Fibroblast of lung (primary cell): ENCODE measurements around the gene TESK2.

Experiments
- EZH2 ChIP-seq: IDR thresholded peaks from 2 replicates; pipeline ENCODE4 v1.5.1; 2012; ENCODE audit warnings: low read length, control low read depth, mild to moderate bottlenecking; ENCODE audit errors: missing control alignments
- TF ChIP-seq, protein P1 (sequence below), 2 donors: IDR thresholded peaks in 1 of 2; conservative IDR thresholded peaks in 1 of 2; 1 replicate in 1 of 2; 2 replicates in 1 of 2; pipeline ENCODE4 v1.5.1; 2011 to 2012; ENCODE audit warnings: low read length in 2 of 2, control low read depth in 1 of 2, inconsistent platforms in 1 of 2, low read depth in 1 of 2, mild to moderate bottlenecking in 1 of 2

DNA sequence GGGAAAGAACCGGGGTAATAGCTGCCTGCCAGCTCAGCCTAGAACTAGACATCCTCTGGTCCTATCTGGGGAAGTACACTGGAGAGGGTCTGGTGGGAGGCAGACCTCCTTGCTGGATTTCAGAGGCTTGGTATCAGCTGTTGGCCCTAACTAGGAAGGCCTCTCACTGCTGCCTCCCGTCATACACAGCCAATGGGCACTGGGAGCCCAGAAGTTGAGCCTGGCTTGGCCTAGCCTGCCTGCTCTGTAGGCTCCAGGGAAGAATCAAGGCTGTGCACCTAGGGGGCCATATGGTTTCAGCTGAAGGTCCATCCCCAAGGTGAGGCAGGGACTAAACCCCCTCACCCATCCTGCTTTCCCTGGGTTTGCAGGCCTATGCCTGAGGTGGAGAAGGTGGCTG lies 146.5 kb downstream of the TESK2 start:
- TF ChIP-seq EZH2: no peak
- TF ChIP-seq, protein P1, sequence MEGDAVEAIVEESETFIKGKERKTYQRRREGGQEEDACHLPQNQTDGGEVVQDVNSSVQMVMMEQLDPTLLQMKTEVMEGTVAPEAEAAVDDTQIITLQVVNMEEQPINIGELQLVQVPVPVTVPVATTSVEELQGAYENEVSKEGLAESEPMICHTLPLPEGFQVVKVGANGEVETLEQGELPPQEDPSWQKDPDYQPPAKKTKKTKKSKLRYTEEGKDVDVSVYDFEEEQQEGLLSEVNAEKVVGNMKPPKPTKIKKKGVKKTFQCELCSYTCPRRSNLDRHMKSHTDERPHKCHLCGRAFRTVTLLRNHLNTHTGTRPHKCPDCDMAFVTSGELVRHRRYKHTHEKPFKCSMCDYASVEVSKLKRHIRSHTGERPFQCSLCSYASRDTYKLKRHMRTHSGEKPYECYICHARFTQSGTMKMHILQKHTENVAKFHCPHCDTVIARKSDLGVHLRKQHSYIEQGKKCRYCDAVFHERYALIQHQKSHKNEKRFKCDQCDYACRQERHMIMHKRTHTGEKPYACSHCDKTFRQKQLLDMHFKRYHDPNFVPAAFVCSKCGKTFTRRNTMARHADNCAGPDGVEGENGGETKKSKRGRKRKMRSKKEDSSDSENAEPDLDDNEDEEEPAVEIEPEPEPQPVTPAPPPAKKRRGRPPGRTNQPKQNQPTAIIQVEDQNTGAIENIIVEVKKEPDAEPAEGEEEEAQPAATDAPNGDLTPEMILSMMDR (conservative IDR thresholded peaks at IDR 0.05 in 1 of 2, IDR thresholded peaks at IDR 0.05 in 1 of 2; ENCODE audit: low read depth in 1 of 2, low read length in 2 of 2): no peak
